Measurements from ENCODE around the gene MIX23.

Gene MIX23

GRCh38 chr3:122313281-122313680, 69.8 kb downstream of the MIX23 start:
- Histone ChIP-seq H3K9ac (ENCODE audit: low read depth, low read length) (no peak overlapping the region), H3K4me1 (ENCODE audit: insufficient read depth, low read length) (no peaks in the 10 kb centered on the region), H3K9me3 (ENCODE audit: control insufficient read depth, insufficient read depth, low read length) (no peaks in the 10 kb centered on the region), H3K36me3 (ENCODE audit: insufficient read depth, low read length) (no peaks in the 10 kb centered on the region)

DNA sequence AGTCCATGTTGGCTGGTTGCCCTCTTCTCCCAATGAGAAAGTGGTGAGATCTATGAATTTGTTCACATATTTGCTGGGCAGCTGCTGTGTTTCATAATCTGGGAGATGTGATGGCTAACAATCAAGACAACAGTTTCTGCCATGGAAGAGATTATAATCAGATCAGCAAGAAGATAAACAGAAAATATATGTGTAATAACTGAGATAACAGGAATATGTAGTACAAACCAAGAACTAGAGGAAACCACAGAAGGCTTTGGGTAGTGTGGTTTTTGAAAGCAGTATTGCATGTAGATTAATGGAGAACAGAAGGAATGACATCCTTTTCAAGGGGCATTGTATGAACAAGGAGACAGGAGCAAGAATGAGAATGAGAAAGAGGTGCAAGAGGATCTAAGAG, 70.2 kb downstream of the MIX23 start:
- Histone ChIP-seq H3K36me3 (ENCODE audit: insufficient read depth, low read length) (no peaks in the 10 kb centered on the region), H3K9ac (ENCODE audit: low read depth, low read length) (no peak overlapping the region), H3K9me3 (ENCODE audit: control insufficient read depth, insufficient read depth, low read length) (no peaks in the 10 kb centered on the region), H3K4me1 (ENCODE audit: insufficient read depth, low read length) (no peaks in the 10 kb centered on the region)

DNA sequence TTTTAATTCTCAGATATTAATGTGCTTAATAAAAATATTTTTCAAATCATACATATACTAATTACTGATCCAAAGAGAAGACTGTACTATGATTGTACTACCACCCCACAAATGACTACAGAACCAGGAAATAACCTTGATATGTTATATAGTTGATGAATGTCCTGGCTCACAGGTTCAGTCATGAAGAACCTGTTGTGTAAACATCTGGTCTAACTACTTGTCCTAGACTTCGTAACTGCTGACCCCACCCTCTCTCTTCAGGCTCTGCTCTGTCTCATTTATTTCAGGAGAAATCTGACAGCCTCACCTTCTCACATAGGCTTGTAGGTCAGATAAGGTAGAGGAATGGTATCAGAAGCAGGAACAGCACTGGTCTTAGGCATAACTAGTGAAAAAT, 72.7 kb downstream of the MIX23 start:
- no peak overlapping the region for H3K9ac ChIP-seq (ENCODE audit: low read depth, low read length)
- H3K36me3 ChIP-seq (ENCODE audit: insufficient read depth, low read length) = no peaks in the 10 kb centered on the region
- no peaks in the 10 kb centered on the region for H3K9me3 ChIP-seq (ENCODE audit: control insufficient read depth, insufficient read depth, low read length)
- H3K4me1 ChIP-seq (ENCODE audit: insufficient read depth, low read length) = no peaks in the 10 kb centered on the region

Measured in ES-I3 (cell line).